Measurements from ENCODE around the gene PLEKHG1. TPM values are rescaled to one million over a fixed set of nuclear protein-coding genes. Genes with fewer than 3 reads are reported as not detected.

PLEKHG1 gene
- total and polyA plus RNA-seq, 4 donors = 3.0 to 11.9 (median 5.2) TPM

- H3K27me3 ChIP-seq (ENCODE audit: control insufficient read depth in 4 of 4, insufficient read depth in 4 of 4, low read length in 3 of 4) = no peaks in the 10 kb centered on the region
- no peaks in the 10 kb centered on the region for H3K36me3 ChIP-seq (ENCODE audit: control insufficient read depth in 4 of 4, insufficient read depth in 3 of 4, low read depth in 1 of 4, low read length in 3 of 4)
- DNase-seq (ENCODE audit: low spot score) = no peak
- no peak overlapping the region for H3K27ac ChIP-seq (ENCODE audit: low read depth in 1 of 2, low read length in 2 of 2)
- H3K9ac ChIP-seq (ENCODE audit: low read depth in 1 of 2, low read length in 2 of 2) = no peak overlapping the region
- peaks cover 3 to 13% (median 12%) of the 10 kb centered on the region in 4 donors for H3K4me1 ChIP-seq (ENCODE audit: control insufficient read depth in 4 of 4, insufficient read depth in 4 of 4, low read length in 3 of 4)
- H3K9me3 ChIP-seq (ENCODE audit: control insufficient read depth in 4 of 4, low read length in 3 of 4) = no peaks in the 10 kb centered on the region
- TF ChIP-seq CTCF (IDR thresholded peaks at IDR 0.05; ENCODE audit: low read depth, low read length, missing input control) (no peak), SP1 (IDR thresholded peaks at IDR 0.05) (no peak), RXRA (IDR thresholded peaks at IDR 0.05) (no peak), YY1 (IDR thresholded peaks at IDR 0.05) (no peak), HNF4A (conservative IDR thresholded peaks at IDR 0.05) (no peak), JUND (IDR thresholded peaks at IDR 0.05) (no peak), FOXA1 (IDR thresholded peaks at IDR 0.05) (no peak), RAD21 (IDR thresholded peaks at IDR 0.05) (no peak), ATF3 (IDR thresholded peaks at IDR 0.05) (no peak), GABPA (IDR thresholded peaks at IDR 0.05 in 1 of 2, conservative IDR thresholded peaks at IDR 0.05 in 1 of 2) (no peak), TAF1 (conservative IDR thresholded peaks at IDR 0.05) (no peak), MAX (IDR thresholded peaks at IDR 0.05) (no peak), ZBTB33 (IDR thresholded peaks at IDR 0.05) (no peak), FOXA2 (IDR thresholded peaks at IDR 0.05) (no peak), REST (IDR thresholded peaks at IDR 0.05) (no peak)
- no peak overlapping the region for H3K4me3 ChIP-seq (ENCODE audit: low read depth in 1 of 3, low read length in 3 of 3)
Observed at GRCh38 chr6:150615967-150616366, 16.3 kb downstream of the PLEKHG1 start.

- H3K27me3 ChIP-seq (ENCODE audit: control insufficient read depth in 4 of 4, insufficient read depth in 4 of 4, low read length in 3 of 4) = no peaks in the 10 kb centered on the region
- no peak for DNase-seq (ENCODE audit: low spot score)
- no peaks in the 10 kb centered on the region for H3K9me3 ChIP-seq (ENCODE audit: control insufficient read depth in 4 of 4, low read length in 3 of 4)
- no peak overlapping the region for H3K27ac ChIP-seq (ENCODE audit: low read depth in 1 of 2, low read length in 2 of 2)
- peaks cover 3 to 13% (median 12%) of the 10 kb centered on the region in 4 donors for H3K4me1 ChIP-seq (ENCODE audit: control insufficient read depth in 4 of 4, insufficient read depth in 4 of 4, low read length in 3 of 4)
- no peak overlapping the region for H3K9ac ChIP-seq (ENCODE audit: low read depth in 1 of 2, low read length in 2 of 2)
- no peak overlapping the region for H3K4me3 ChIP-seq (ENCODE audit: low read depth in 1 of 3, low read length in 3 of 3)
- H3K36me3 ChIP-seq (ENCODE audit: control insufficient read depth in 4 of 4, insufficient read depth in 3 of 4, low read depth in 1 of 4, low read length in 3 of 4) = no peaks in the 10 kb centered on the region
- 77% methylated on average over 2 of the region's 2 CpGs for WGBS
- TF ChIP-seq FOXA1 (IDR thresholded peaks at IDR 0.05) (no peak), ZBTB33 (IDR thresholded peaks at IDR 0.05) (no peak), NR2F2 (IDR thresholded peaks at IDR 0.05) (no peak), HNF4G (IDR thresholded peaks at IDR 0.05) (no peak), YY1 (IDR thresholded peaks at IDR 0.05) (no peak), ATF3 (IDR thresholded peaks at IDR 0.05) (no peak), JUND (IDR thresholded peaks at IDR 0.05) (no peak), HNF4A (conservative IDR thresholded peaks at IDR 0.05) (no peak), FOXA2 (IDR thresholded peaks at IDR 0.05) (no peak), TAF1 (conservative IDR thresholded peaks at IDR 0.05) (no peak), MAX (IDR thresholded peaks at IDR 0.05) (no peak), CTCF (IDR thresholded peaks at IDR 0.05; ENCODE audit: low read depth, low read length, missing input control) (no peak)
Observed at GRCh38 chr6:150616586-150616985, 16.9 kb downstream of the PLEKHG1 start.

All from liver (tissue), 9 donors.